Testis (tissue), 3 donors: ENCODE measurements around the gene GABPA. TPM values are rescaled to one million over a fixed set of nuclear protein-coding genes. Genes with fewer than 3 reads are reported as not detected.

Experiments
- DNase-seq: peaks from one replicate; pipeline ENCODE4 v3.0.0-alpha.2; 2019
- H3K27ac ChIP-seq, 2 donors: fragments of 200-600 bp; sonication (generic); one replicate each; pipeline ENCODE4 v1.5.1; 2019
- H3K27me3 ChIP-seq: fragments of 200-600 bp; sonication (generic); one replicate; pipeline ENCODE4 v1.5.1; 2019
- H3K36me3 ChIP-seq: fragments of 200-600 bp; sonication (generic); one replicate; pipeline ENCODE4 v1.5.1; 2017; ENCODE audit warnings: low read depth; ENCODE audit errors: missing control alignments
- H3K4me1 ChIP-seq: fragments of 200-600 bp; sonication (generic); one replicate; pipeline ENCODE4 v1.5.1; 2019
- H3K4me3 ChIP-seq, 2 donors: fragments of 200-600 bp; sonication (generic); one replicate each; pipeline ENCODE4 v1.5.1; 2017 to 2019
- H3K9me3 ChIP-seq: fragments of 200-600 bp; sonication (generic); one replicate; pipeline ENCODE4 v1.5.1; 2017
- POLR2A ChIP-seq: fragments of 450-650 bp; IDR thresholded peaks from one replicate; pipeline ENCODE4 v1.6.1; 2017; ENCODE audit warnings: antibody characterized with exemption, mild to moderate bottlenecking, moderate library complexity
- WGBS, 2 donors: methylation state at CpG; one replicate each; pipeline ENCODE4 v1.1.5; 2018; 5-methylcytosine and 5-hydroxymethylcytosine counted together
- intact Hi-C: fragments of 100-400 bp; cut with DNase I; formaldehyde crosslinking; loops from one replicate; pipeline ENCODE4 v1.15.1; 2023; ENCODE audit warnings: low total_unique reads
- polyA plus RNA-seq: library from polyadenylated mRNA; stranded (reverse); fragments of 350-450 nt; fragmentation: Illumina TruSeq; extraction: RNeasy Lipid Tissue Mini Kit (QIAGEN cat#74804); gene quantifications from one replicate; pipeline ENCODE4 v1.2.3, GENCODE V29; 2014; ENCODE audit warnings: low read depth, low replicate concordance; ENCODE audit not compliant: insufficient read depth
- total RNA-seq, 2 donors: library from RNA; depleted of rRNA; stranded (reverse); fragments of >200 nt; gene quantifications; one replicate each; pipeline ENCODE4 v1.2.3, GENCODE V29; 2016
- TF ChIP-seq, protein P1 (sequence below), 3 experiments: fragments of 450-650 bp in 2 of 3; fragments of 200-600 bp in 1 of 3; sonication (generic) in 1 of 3; IDR thresholded peaks; one replicate each; pipeline ENCODE4 v1.5.1; 2016 to 2019; ENCODE audit warnings: antibody characterized with exemption in 3 of 3, mild to moderate bottlenecking in 2 of 3, moderate library complexity in 1 of 3

Gene GABPA
- total and polyA plus RNA-seq, 3 donors from 2014 or later: 18.6 to 27.3 (median 27.3) TPM

GRCh38 chr21:25788677-25789076 lies 53.9 kb downstream of the GABPA start:
- Histone ChIP-seq H3K27me3 (no peaks in the 10 kb centered on the region), H3K27ac (no peak overlapping the region), H3K9me3 (no peaks in the 10 kb centered on the region), H3K4me3 (no peak overlapping the region), H3K36me3 (no peaks in the 10 kb centered on the region), H3K4me1 (no peaks in the 10 kb centered on the region)
- intact Hi-C loops: no loop called here
- WGBS, 2 donors: 59 to 72% methylated on average over 6 of the region's 6 CpGs
- no peak for TF ChIP-seq POLR2A
- TF ChIP-seq, protein P1, sequence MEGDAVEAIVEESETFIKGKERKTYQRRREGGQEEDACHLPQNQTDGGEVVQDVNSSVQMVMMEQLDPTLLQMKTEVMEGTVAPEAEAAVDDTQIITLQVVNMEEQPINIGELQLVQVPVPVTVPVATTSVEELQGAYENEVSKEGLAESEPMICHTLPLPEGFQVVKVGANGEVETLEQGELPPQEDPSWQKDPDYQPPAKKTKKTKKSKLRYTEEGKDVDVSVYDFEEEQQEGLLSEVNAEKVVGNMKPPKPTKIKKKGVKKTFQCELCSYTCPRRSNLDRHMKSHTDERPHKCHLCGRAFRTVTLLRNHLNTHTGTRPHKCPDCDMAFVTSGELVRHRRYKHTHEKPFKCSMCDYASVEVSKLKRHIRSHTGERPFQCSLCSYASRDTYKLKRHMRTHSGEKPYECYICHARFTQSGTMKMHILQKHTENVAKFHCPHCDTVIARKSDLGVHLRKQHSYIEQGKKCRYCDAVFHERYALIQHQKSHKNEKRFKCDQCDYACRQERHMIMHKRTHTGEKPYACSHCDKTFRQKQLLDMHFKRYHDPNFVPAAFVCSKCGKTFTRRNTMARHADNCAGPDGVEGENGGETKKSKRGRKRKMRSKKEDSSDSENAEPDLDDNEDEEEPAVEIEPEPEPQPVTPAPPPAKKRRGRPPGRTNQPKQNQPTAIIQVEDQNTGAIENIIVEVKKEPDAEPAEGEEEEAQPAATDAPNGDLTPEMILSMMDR (IDR thresholded peaks at IDR 0.05): no peak
- DNase-seq: no peak

- H3K4me1 ChIP-seq: no peaks in the 10 kb centered on the region
- H3K36me3 ChIP-seq: no peaks in the 10 kb centered on the region
- H3K27me3 ChIP-seq: no peaks in the 10 kb centered on the region
- H3K27ac ChIP-seq: no peak overlapping the region
- peak overlapping the region in 1 of 2 donors; percentile 4 for H3K4me3 ChIP-seq
- no peaks in the 10 kb centered on the region for H3K9me3 ChIP-seq
- 23% methylated on average over 7 of the region's 7 CpGs for WGBS, 2 donors
- TF ChIP-seq POLR2A: no peak
- TF ChIP-seq, protein P1 (IDR thresholded peaks at IDR 0.05): peak in 1 of 3 experiments; percentile 29
- intact Hi-C loops: no loop called here
- DNase-seq: no peak
These were observed 55.5 kb downstream of the GABPA start for GRCh38 chr21:25790122-25790877.

DNA sequence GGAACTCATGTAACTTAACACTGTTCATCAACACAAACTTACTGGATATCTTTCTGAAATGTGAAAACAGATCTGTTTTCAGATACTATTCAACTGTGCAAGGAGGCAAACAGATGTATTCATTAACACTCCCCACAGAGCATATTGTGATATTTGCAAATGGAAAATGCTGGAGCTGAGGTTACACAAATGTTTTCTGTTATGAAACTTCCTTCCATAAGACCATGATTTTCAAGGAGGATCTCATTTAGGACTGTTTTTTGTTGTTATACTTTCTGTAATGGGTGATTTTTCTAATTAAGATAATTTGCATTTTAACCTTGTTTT lies 56.1 kb downstream of the GABPA start:
- Histone ChIP-seq H3K4me1 (no peaks in the 10 kb centered on the region), H3K27ac (no peak overlapping the region), H3K9me3 (no peaks in the 10 kb centered on the region), H3K36me3 (no peaks in the 10 kb centered on the region), H3K27me3 (no peaks in the 10 kb centered on the region), H3K4me3 (no peak overlapping the region)
- DNase-seq: no peak
- intact Hi-C loops: no loop called here
- TF ChIP-seq POLR2A: no peak
- TF ChIP-seq, protein P1 (IDR thresholded peaks at IDR 0.05): no peak

DNA sequence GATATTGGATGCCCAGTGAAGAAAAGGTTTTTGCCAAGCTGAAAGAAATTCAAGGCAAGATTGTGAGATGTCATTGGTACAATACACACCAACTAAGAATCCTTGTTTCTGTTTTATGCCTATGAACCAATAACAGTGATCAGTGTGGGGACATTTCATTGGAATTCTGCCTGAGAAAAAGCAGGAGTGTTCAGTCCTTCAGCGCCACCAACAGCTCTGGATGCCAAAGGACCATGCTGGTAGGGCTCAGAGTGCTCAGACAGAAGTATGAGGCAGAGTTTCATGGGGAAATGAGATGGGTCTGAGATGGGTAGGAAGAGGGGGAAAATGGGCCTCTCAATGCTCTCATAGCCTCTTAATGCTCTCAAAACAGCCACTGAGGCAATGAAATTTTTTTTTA lies 56.5 kb downstream of the GABPA start:
- Histone ChIP-seq H3K27ac (no peak overlapping the region), H3K4me3 (no peak overlapping the region), H3K36me3 (no peaks in the 10 kb centered on the region), H3K9me3 (no peaks in the 10 kb centered on the region), H3K27me3 (no peaks in the 10 kb centered on the region), H3K4me1 (no peaks in the 10 kb centered on the region)
- DNase-seq: no peak
- no peak for TF ChIP-seq POLR2A
- TF ChIP-seq, protein P1 (IDR thresholded peaks at IDR 0.05): no peak
- WGBS, 2 donors: 90 to 91% methylated on average over 1 of the region's 1 CpG
- intact Hi-C loops: no loop called here
